GM19372 (cell line): Measurements from ENCODE around the gene VCAN.
"Not testable (repeated sequence)": the region's sequence is repeated elsewhere in the genome, so short reads cannot be mapped to it uniquely, and the experiment has no call there.

Experiments
- ATAC-seq: cut with Tn5 transposase; IDR thresholded peaks from one replicate; pipeline ENCODE4 v1.9.1; 2021; ENCODE audit warnings: mild to moderate bottlenecking, low read depth, moderate library complexity; ENCODE audit not compliant: unreplicated experiment

Gene VCAN

GRCh38 chr5:83471405-83472212, at the start of gene VCAN:
TSS of gene VCAN (plus strand) at chr5:83471744. CDS start at chr5:83483519, 11,775 bp downstream.
- ATAC-seq: no peak

GRCh38 chr5:83422284-83422683, 49.3 kb upstream of the VCAN start:
- ATAC-seq: no peak

GRCh38 chr5:83426855-83427254, 44.7 kb upstream of the VCAN start:
- ATAC-seq: no peak

GRCh38 chr5:83428126-83428525, 43.4 kb upstream of the VCAN start:
- ATAC-seq: no peak

- no peak for ATAC-seq
These were observed 42.7 kb upstream of the VCAN start for GRCh38 chr5:83428890-83429289.

GRCh38 chr5:83430130-83431010, 41.2 kb upstream of the VCAN start:
- peak; percentile 71 for ATAC-seq

GRCh38 chr5:83433891-83434290, 37.7 kb upstream of the VCAN start:
- no peak for ATAC-seq

- ATAC-seq: no peak
These were observed 36.6 kb upstream of the VCAN start for GRCh38 chr5:83434946-83435345.

- no peak for ATAC-seq
These were observed 35.3 kb upstream of the VCAN start for GRCh38 chr5:83436276-83436675.

GRCh38 chr5:83437697-83438096, 33.8 kb upstream of the VCAN start:
- not testable (repeated sequence) for ATAC-seq

GRCh38 chr5:83440826-83441225, 30.7 kb upstream of the VCAN start:
- no peak for ATAC-seq

GRCh38 chr5:83441747-83442146, 29.8 kb upstream of the VCAN start:
- ATAC-seq: peak; percentile 66

- no peak for ATAC-seq
These were observed 28.0 kb upstream of the VCAN start for GRCh38 chr5:83443534-83443933.

GRCh38 chr5:83444445-83444844, 27.1 kb upstream of the VCAN start:
- no peak for ATAC-seq

GRCh38 chr5:83446253-83446947, 25.1 kb upstream of the VCAN start:
- no peak for ATAC-seq

- ATAC-seq: no peak
These were observed 24.0 kb upstream of the VCAN start for GRCh38 chr5:83447533-83447932.

- ATAC-seq: no peak
These were observed 21.2 kb upstream of the VCAN start for GRCh38 chr5:83450183-83450966.

GRCh38 chr5:83450967-83451248, 20.6 kb upstream of the VCAN start:
- ATAC-seq: no peak

GRCh38 chr5:83451955-83452354, 19.6 kb upstream of the VCAN start:
- no peak for ATAC-seq

GRCh38 chr5:83453937-83454336, 17.6 kb upstream of the VCAN start:
- ATAC-seq: no peak
